ENCODE data around the gene MEF2C.
"Not testable (repeated sequence)": the region's sequence is repeated elsewhere in the genome, so short reads cannot be mapped to it uniquely, and the experiment has no call there.

MEF2C gene

DNA sequence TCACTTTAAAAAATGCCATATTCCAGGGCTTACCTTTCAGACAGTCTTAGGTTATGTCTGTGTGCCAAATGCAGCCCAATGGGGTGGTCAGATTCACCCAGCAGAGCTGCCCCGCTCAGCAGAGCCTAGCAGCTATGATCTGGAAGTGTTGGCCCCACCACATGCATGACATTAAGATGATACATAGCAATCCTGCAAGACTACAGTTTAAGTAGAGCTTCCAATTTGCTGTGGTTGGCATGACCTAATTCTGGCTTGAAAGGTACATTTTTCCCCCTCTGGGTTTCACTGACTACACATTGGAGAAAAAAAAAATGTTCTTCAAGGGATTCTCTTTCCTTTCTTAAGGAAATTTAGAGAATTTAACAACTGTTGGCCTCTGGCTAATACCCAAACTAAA is 22.5 kb downstream of the MEF2C start:
- DNase-seq = no peak

- no peak for DNase-seq
Measured at GRCh38 chr5:88858392-88858791, 24.6 kb downstream of the MEF2C start.

DNA sequence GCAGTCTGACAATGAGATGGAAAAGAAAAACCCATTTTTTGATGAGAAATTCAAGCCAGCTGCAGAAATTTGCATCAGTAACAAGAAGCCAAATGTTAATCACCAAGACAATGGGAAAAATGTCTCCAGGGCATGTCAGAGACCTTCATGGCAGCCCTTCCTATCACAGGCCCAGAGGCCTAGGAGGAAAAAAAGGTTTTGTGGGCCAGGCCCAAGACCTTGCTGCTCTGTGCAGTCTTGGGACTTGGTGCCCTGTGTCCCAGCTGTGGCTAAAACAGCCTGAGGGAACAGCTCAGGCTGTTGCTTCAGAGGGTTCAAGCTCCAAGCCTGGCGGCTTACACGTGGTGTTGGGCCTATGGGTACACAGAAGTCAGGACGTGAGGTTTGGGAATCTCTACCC is 26.6 kb downstream of the MEF2C start:
- DNase-seq = not testable (repeated sequence)

DNA sequence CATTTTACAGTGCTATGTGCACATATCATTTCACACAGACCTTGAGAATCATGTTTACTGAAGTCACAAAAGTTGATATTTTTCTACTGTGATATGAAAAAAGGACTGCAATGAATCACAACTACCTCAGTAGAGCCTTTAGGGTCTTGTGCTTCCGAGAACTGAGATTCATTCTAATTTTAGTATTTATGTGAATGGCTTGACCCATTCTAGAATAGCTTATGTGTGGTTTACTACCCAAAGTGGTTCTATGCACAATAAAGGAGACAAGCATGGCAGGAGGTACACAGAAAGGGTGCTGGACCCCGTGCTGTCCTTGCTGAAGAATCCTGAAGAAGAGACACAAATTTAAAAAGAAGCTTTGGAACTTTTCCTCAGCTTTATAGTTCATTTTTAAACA is 28.2 kb downstream of the MEF2C start:
- no peak for DNase-seq

GRCh38 chr5:88847420-88847819 is 35.6 kb downstream of the MEF2C start:
- no peak for DNase-seq

GRCh38 chr5:88846434-88846833 is 36.5 kb downstream of the MEF2C start:
- no peak for DNase-seq

GRCh38 chr5:88845081-88845697 is 37.8 kb downstream of the MEF2C start:
- DNase-seq = no peak

GRCh38 chr5:88842784-88843183 is 40.2 kb downstream of the MEF2C start:
- no peak for DNase-seq

DNA sequence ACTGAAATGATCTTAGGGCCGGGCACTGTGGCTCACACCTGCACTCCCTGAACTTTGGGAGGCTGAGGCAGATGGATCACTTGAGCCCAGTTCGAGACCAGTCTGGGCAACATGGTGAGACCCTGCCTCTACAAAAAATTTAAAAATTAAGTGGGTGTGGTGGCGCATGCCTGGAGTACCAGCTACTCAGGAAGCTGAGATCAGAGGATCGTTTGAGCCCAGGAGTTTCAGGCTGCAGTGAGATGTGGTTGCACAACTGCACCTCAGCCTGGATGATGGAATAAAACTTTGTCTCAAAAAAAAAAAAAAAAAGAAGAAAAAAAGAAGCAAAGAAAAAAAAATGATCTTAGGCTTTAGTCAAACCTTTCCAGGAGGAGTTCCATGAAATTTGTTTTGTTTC is 41.8 kb downstream of the MEF2C start:
- DNase-seq = no peak

DNA sequence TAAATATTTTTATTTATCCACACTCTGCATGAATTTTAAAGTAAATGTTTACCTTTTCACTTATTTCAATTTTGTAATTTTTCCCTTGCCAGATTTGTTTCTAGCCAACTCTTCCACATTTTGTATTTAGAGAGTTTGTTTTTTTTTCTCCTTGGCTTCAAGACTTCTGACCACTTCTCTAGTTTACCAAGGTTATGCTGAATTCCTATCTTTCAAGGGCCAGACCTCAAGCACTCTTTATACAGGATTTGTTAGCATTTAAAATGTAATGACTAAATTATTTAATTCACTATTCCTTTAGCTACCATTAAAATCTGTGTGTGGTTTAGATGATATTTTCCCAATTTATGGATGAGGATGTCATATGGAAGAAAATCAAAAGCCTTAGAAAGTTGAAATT is 42.5 kb downstream of the MEF2C start:
- DNase-seq = no peak

GRCh38 chr5:88839238-88839637 is 43.7 kb downstream of the MEF2C start:
- no peak for DNase-seq

GRCh38 chr5:88838500-88838899 is 44.5 kb downstream of the MEF2C start:
- no peak for DNase-seq

DNA sequence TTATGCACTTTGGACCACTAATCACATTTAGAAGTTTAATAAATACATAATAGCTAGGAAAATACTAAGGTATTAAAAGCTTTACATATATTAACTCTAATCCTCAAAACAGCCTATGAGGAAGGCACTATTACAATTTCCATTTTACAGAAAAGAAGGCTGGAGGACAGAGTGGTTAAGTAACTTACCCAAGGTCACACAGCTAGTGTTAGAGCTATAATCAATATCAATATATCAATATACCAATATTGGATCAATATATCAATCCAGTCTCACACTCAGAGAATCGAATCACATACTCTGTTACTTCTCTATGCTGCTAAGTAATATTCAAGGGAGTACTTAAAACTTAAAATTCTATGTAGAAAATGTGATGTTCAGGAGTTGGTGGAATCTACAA is 45.2 kb downstream of the MEF2C start:
- no peak for DNase-seq

DNA sequence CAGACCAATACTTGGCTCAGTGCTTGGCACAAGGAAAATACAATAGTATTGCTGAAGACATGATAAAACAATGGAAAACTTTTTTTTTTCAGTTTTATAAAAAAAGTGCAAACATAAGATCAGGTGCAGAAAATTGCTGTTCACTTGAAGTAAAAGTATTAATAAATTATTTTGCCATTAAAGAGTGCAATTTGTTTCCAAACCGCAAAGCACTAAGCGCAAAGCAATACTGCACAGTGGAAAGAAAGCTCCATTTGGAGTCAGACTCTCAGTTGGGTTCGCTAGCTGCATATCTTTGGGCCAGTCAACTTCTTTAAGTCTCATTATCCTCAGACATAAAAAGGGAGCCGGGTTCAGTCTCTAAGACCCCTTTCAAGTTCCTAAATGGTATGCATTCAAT is 45.8 kb downstream of the MEF2C start:
- no peak for DNase-seq

- no peak for DNase-seq
Measured at GRCh38 chr5:88836195-88836838, 46.7 kb downstream of the MEF2C start.

DNA sequence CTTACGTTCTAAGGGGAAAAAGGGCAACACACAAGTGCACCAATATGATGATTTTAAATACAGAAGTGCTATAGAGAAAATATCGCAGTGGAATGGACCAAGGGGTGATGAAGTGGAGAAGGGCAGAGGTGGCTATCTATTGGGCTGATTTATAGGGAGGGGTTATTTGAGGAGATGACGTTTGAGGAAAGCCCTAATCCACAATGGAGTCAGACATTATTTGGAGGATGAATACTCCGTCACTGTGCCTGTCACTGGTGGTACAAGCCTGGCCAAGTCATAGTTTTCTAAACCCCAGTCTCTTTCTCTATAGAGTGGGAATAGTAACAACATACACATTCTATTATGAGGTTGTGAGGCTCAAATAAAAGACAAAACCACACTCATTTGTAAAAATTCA is 48.5 kb downstream of the MEF2C start:
- DNase-seq = no peak

DNA sequence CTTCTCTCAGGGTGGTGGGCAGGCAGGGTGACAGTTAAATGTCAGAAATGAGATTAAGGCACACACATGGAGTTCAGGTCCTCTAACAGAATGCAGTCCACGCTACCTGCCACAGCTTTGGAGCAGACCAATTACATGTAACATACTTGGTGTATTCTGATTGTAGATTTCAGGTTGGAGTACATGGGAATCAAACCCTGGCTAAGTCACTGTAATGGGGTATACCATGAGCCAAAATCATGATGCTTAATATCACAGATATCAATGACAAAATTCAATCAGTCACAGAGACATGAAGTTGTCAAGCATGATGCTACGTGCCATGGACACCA is 48.9 kb downstream of the MEF2C start:
- DNase-seq = no peak

- DNase-seq = peak; percentile 3
Measured at GRCh38 chr5:88833371-88834130, 49.4 kb downstream of the MEF2C start.

- DNase-seq = no peak
Measured at GRCh38 chr5:88831816-88832215, 51.2 kb downstream of the MEF2C start.

- no peak for DNase-seq
Measured at GRCh38 chr5:88830567-88830966, 52.4 kb downstream of the MEF2C start.

DNA sequence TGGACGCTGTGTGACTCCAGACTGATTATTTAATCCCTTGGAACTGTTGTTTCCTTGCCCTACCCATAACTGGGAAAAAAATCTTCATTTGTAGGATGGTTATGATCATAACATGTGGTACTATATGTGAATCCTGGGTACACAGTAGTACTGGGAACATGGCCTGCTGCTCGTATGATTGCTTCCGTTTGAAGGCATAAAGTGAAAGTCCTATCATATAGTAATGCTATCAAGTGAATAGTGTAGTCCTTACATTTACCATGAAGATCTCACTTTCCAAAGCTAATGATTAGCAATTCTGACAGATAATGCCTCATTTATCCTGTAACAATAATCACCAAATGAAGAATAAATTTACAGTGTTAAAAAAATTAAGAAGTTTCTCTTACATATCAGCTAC is 53.2 kb downstream of the MEF2C start:
- no peak for DNase-seq

- DNase-seq = peak; percentile 9
Measured at GRCh38 chr5:88829054-88829453, 53.9 kb downstream of the MEF2C start.

GRCh38 chr5:88827997-88828396 is 55.0 kb downstream of the MEF2C start:
- no peak for DNase-seq
